HCT116 (cell line): Measurements from ENCODE around the gene DAPK1. TPM values are rescaled to one million over a fixed set of nuclear protein-coding genes. Genes with fewer than 3 reads are reported as not detected.

Experiments
- ATAC-seq: fragments of 200-7000 bp; cut with Tn5 transposase; 2 replicates; pipeline ENCODE4 v1.9.1; 2020; ENCODE audit warnings: mild to moderate bottlenecking, moderate library complexity
- BruUV-seq: library from RNA; stranded (reverse); fragments of 400-500 nt; replicated peaks from 2 replicates; lab custom pipeline; 2021; lab: Mats Ljungman, UMichigan
- CTCF ChIA-PET: fragments of 300-600 bp; sonication (Branson Sonifier 250); formaldehyde crosslinking; loops from one replicate; lab custom pipeline; 2021; ENCODE audit warnings: antibody characterized with exemption; lab: Charles Lee
- POLR2A ChIA-PET: fragments of 300-600, 350-600 bp; sonication (Branson Sonifier 250); formaldehyde crosslinking; loops from one replicate; lab custom pipeline; 2021; ENCODE audit warnings: antibody characterized with exemption; lab: Charles Lee
- RAD21 ChIA-PET, 2 experiments: fragments of 300-600 bp; sonication (Branson Sonifier 250); formaldehyde crosslinking; loops; one replicate each; lab custom pipeline; 2023; ENCODE audit warnings: low total read pairs in 2 of 2; ENCODE audit not compliant: uncharacterized antibody in 2 of 2, unreplicated experiment in 2 of 2, low non-redundant PET in 1 of 2; lab: Charles Lee
- DNase-seq: peaks from one replicate; pipeline ENCODE4 v3.0.0-alpha.2; 2010; ENCODE audit warnings: low read depth, low spot score
- H2AFZ ChIP-seq: fragments of 200-600 bp; shearing (Covaris generic), sonication (generic); 2 replicates; pipeline ENCODE4 v1.6.1; 2017; ENCODE audit warnings: low read depth, mixed run types, mixed read lengths, antibody characterized with exemption, low read length; ENCODE audit not compliant: poor library complexity, severe bottlenecking
- H3K27ac ChIP-seq: 2 replicates; pipeline ENCODE4 v1.5.1; 2012; ENCODE audit warnings: low read depth, low read length
- H3K27me3 ChIP-seq: fragments of 200-600 bp; sonication (generic); 2 replicates; pipeline ENCODE4 v1.6.1; 2016; ENCODE audit warnings: mixed run types, low read length, mixed read lengths; ENCODE audit not compliant: insufficient read depth
- H3K36me3 ChIP-seq, 2 experiments: fragments of 200-500 bp in 1 of 2; fragments of 200-600 bp in 1 of 2; sonication (Bioruptor generic) in 1 of 2; sonication (generic) in 1 of 2; 2 replicates each; pipeline versions ENCODE4 v1.5.1 to v1.6.1; 2014 to 2016; ENCODE audit warnings: low read length in 2 of 2, inconsistent platforms in 1 of 2, mixed read lengths in 1 of 2, mixed run types in 1 of 2; ENCODE audit not compliant: insufficient read depth in 2 of 2, control insufficient read depth in 1 of 2
- H3K4me1 ChIP-seq, 2 experiments: fragments of 200-600 bp in 1 of 2; sonication (generic) in 1 of 2; 2 replicates each; pipeline versions ENCODE4 v1.5.1 to v1.6.1; 2012 to 2017; ENCODE audit warnings: low read length in 2 of 2, inconsistent platforms in 1 of 2, mild to moderate bottlenecking in 1 of 2, mixed read lengths in 1 of 2, mixed run types in 1 of 2, moderate library complexity in 1 of 2; ENCODE audit not compliant: insufficient read depth in 2 of 2, control insufficient read depth in 1 of 2
- H3K4me2 ChIP-seq: fragments of 200-600 bp; sonication (generic); 2 replicates; pipeline ENCODE4 v1.6.1; 2017; ENCODE audit warnings: mixed run types, low read length, mixed read lengths
- H3K4me3 ChIP-seq, 2 experiments: fragments of 200-600 bp in 1 of 2; sonication (generic) in 1 of 2; replicated peaks in 1 of 2; 2 replicates each; pipeline ENCODE4 v1.5.1; 2011 to 2016; ENCODE audit warnings: low read length in 2 of 2, control low read depth in 1 of 2, low read depth in 1 of 2, mild to moderate bottlenecking in 1 of 2, mixed read lengths in 1 of 2, mixed run types in 1 of 2
- H3K79me2 ChIP-seq: fragments of 200-600 bp; sonication (generic); 2 replicates; pipeline ENCODE4 v1.6.1; 2017; ENCODE audit warnings: mild to moderate bottlenecking, mixed run types, low read length, moderate library complexity, mixed read lengths; ENCODE audit not compliant: insufficient read depth
- H3K9ac ChIP-seq: fragments of 200-600 bp; sonication (generic); 2 replicates; pipeline ENCODE4 v1.6.1; 2016; ENCODE audit warnings: low read length, mixed read lengths
- H3K9me2 ChIP-seq: fragments of 200-600 bp; sonication (generic), shearing (Covaris generic); 2 replicates; pipeline ENCODE4 v1.6.1; 2017; ENCODE audit warnings: mixed run types, mild to moderate bottlenecking, moderate library complexity; ENCODE audit not compliant: insufficient read depth
- H3K9me3 ChIP-seq, 2 experiments: fragments of 200-500 bp in 1 of 2; fragments of 200-600 bp in 1 of 2; sonication (Bioruptor generic) in 1 of 2; sonication (generic) in 1 of 2; 2 replicates each; pipeline ENCODE4 v1.6.1; 2014 to 2017; ENCODE audit warnings: low read length in 2 of 2, mixed read lengths in 2 of 2, inconsistent platforms in 1 of 2, low read depth in 1 of 2, mild to moderate bottlenecking in 1 of 2, mixed run types in 1 of 2, moderate library complexity in 1 of 2; ENCODE audit not compliant: control insufficient read depth in 1 of 2, insufficient read depth in 1 of 2
- H4K20me1 ChIP-seq: fragments of 200-600 bp; sonication (generic), shearing (Covaris generic); 2 replicates; pipeline ENCODE4 v1.6.1; 2017; ENCODE audit warnings: mixed run types, mild to moderate bottlenecking, moderate library complexity; ENCODE audit not compliant: insufficient read depth
- CBX3 ChIP-seq: IDR thresholded peaks from 2 replicates; pipeline ENCODE4 v1.6.1; 2012; ENCODE audit warnings: low read depth
- CEBPB ChIP-seq: IDR thresholded peaks from 2 replicates; pipeline ENCODE4 v1.6.1; 2012; ENCODE audit warnings: low read depth
- ELF1 ChIP-seq: IDR thresholded peaks from 2 replicates; pipeline ENCODE4 v1.6.1; 2012; ENCODE audit warnings: low read depth, borderline replicate concordance
- EZH2 ChIP-seq: fragments of 200-600 bp; sonication (generic); IDR thresholded peaks from 2 replicates; pipeline ENCODE4 v1.6.1; 2017; ENCODE audit warnings: antibody characterized with exemption, mixed run types
- EZH2phosphoT487 ChIP-seq: fragments of 200-600 bp; IDR thresholded peaks from 2 replicates; pipeline ENCODE4 v1.6.1; 2018; ENCODE audit warnings: antibody characterized with exemption, borderline replicate concordance
- FOSL1 ChIP-seq: IDR thresholded peaks from 2 replicates; pipeline ENCODE4 v1.6.1; 2012; ENCODE audit warnings: low read depth
- JUND ChIP-seq: IDR thresholded peaks from 2 replicates; pipeline ENCODE4 v1.6.1; 2012
- RAD21 ChIP-seq: IDR thresholded peaks from 2 replicates; pipeline ENCODE4 v1.6.1; 2012; ENCODE audit warnings: low read depth, mild to moderate bottlenecking
- SIN3A ChIP-seq: IDR thresholded peaks from 2 replicates; pipeline ENCODE4 v1.6.1; 2012; ENCODE audit warnings: low read depth
- TCF7L2 ChIP-seq: IDR thresholded peaks from 2 replicates; pipeline ENCODE4 v1.7.0; 2011; ENCODE audit warnings: borderline replicate concordance, inconsistent platforms; ENCODE audit not compliant: insufficient read depth, insufficient read length; ENCODE audit errors: extremely low read depth
- ZNF274 ChIP-seq: fragments of 200-500 bp; sonication (Bioruptor generic); IDR thresholded peaks from 2 replicates; pipeline ENCODE4 v1.6.1; 2014; ENCODE audit warnings: mild to moderate bottlenecking, low read depth, low read length, inconsistent platforms
- intact Hi-C: fragments of 100-400 bp; cut with micrococcal nuclease; formaldehyde crosslinking; loops from 2 replicates; pipeline ENCODE4 v1.10.0; 2022
- total RNA-seq: library from RNA; stranded (reverse); gene quantifications from one replicate; pipeline ENCODE4 v1.2.1, GENCODE V29; 2021; ENCODE audit not compliant: unreplicated experiment
- TF ChIP-seq, protein P1 (sequence below): IDR thresholded peaks from 2 replicates; pipeline ENCODE4 v1.6.1; 2012; ENCODE audit warnings: low read depth
- TF ChIP-seq, protein P2 (sequence below): IDR thresholded peaks from 2 replicates; pipeline ENCODE4 v1.6.1; 2012

The DAPK1 gene
- total RNA-seq, 1 experiment from 2014 or later, result 5.6 TPM

DNA sequence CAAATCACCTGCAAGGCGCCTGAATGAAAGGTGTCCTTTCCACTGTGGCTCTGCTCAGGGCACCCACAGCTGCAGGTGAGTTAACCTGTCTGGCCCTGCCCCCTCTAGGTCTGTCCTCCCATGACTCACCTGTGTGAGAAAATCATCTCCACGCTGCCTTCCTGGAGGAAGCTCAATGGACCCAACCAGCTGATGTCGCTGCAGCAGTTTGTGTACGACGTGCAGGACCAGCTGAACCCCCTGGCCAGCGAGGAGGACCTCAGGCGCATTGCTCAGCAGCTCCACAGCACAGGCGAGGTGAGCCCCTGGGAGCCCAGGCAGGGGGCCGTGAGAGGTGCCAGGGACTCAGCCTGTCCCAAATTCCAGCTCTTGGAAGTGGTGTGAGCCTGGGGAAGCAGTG lies 205.3 kb downstream of the DAPK1 start:
- no peak overlapping the region for H3K9ac ChIP-seq
- H3K36me3 ChIP-seq, result no peaks in the 10 kb centered on the region
- 0 out of 2 replicates have a peak, but pooled peaks have one; percentile 25 for ATAC-seq
- CTCF ChIA-PET, result no interaction called here
- H3K9me2 ChIP-seq, result no peaks in the 10 kb centered on the region
- no TSS peak for BruUV-seq
- RAD21 ChIA-PET, result no interaction called here
- no peak for TF ChIP-seq JUND
- TF ChIP-seq EZH2phosphoT487, result no peak
- TF ChIP-seq SIN3A, result no peak
- no peak for TF ChIP-seq CBX3
- TF ChIP-seq CEBPB, result no peak
- no peak for TF ChIP-seq ZNF274
- TF ChIP-seq, protein P1, sequence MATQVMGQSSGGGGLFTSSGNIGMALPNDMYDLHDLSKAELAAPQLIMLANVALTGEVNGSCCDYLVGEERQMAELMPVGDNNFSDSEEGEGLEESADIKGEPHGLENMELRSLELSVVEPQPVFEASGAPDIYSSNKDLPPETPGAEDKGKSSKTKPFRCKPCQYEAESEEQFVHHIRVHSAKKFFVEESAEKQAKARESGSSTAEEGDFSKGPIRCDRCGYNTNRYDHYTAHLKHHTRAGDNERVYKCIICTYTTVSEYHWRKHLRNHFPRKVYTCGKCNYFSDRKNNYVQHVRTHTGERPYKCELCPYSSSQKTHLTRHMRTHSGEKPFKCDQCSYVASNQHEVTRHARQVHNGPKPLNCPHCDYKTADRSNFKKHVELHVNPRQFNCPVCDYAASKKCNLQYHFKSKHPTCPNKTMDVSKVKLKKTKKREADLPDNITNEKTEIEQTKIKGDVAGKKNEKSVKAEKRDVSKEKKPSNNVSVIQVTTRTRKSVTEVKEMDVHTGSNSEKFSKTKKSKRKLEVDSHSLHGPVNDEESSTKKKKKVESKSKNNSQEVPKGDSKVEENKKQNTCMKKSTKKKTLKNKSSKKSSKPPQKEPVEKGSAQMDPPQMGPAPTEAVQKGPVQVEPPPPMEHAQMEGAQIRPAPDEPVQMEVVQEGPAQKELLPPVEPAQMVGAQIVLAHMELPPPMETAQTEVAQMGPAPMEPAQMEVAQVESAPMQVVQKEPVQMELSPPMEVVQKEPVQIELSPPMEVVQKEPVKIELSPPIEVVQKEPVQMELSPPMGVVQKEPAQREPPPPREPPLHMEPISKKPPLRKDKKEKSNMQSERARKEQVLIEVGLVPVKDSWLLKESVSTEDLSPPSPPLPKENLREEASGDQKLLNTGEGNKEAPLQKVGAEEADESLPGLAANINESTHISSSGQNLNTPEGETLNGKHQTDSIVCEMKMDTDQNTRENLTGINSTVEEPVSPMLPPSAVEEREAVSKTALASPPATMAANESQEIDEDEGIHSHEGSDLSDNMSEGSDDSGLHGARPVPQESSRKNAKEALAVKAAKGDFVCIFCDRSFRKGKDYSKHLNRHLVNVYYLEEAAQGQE, result no peak
- no peak for TF ChIP-seq ELF1
- TF ChIP-seq EZH2, result no peak
- TF ChIP-seq, protein P2, sequence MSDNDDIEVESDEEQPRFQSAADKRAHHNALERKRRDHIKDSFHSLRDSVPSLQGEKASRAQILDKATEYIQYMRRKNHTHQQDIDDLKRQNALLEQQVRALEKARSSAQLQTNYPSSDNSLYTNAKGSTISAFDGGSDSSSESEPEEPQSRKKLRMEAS, result no peak
- TF ChIP-seq TCF7L2, result no peak
- no peak for TF ChIP-seq FOSL1
- TF ChIP-seq RAD21, result no peak
- H3K27ac ChIP-seq, result no peak overlapping the region
- H2AFZ ChIP-seq, result no peak overlapping the region
- H3K79me2 ChIP-seq, result no peaks in the 10 kb centered on the region
- H3K27me3 ChIP-seq, result no peaks in the 10 kb centered on the region
- H3K9me3 ChIP-seq, result no peaks in the 10 kb centered on the region
- no peaks in the 10 kb centered on the region for H4K20me1 ChIP-seq
- intact Hi-C loops, result no loop called here
- POLR2A ChIA-PET, result interaction anchor here (1.2 kb wide), 1 partner anchor 23 kb away, joined by 5 read pairs; the partner anchor contains the start of gene CTSL
- H3K4me3 ChIP-seq, result no peak overlapping the region
- no peak overlapping the region for H3K4me2 ChIP-seq
- no peak for DNase-seq
- peaks cover 0 to 17% of the 10 kb centered on the region in 2 experiments; a peak in 2 of 4 replicates for H3K4me1 ChIP-seq
